ENCODE results near the gene EFCAB8. TPM values are rescaled to one million over a fixed set of nuclear protein-coding genes. Genes with fewer than 3 reads are reported as not detected.

EFCAB8 gene
- total RNA-seq, 1 experiment from 2014 or later, result 0.09 TPM

- no peak for TF ChIP-seq CTCF (conservative IDR thresholded peaks at IDR 0.05)
- H3K79me1 ChIP-seq (ENCODE audit: insufficient read depth, low read depth, low read length, poor library complexity, severe bottlenecking), result peaks cover 7% of the 10 kb centered on the region
- H3K4me1 ChIP-seq (ENCODE audit: insufficient read depth, low read length), result no peaks in the 10 kb centered on the region
- H4K5ac ChIP-seq (ENCODE audit: insufficient read length, low read depth, low read length), result no peak overlapping the region
- H4K20me1 ChIP-seq (ENCODE audit: control insufficient read depth, insufficient read depth, insufficient read length), result no peaks in the 10 kb centered on the region
- Mint-ChIP-seq H3K27me3 (ENCODE audit: low read depth) (no peaks in the 10 kb centered on the region), H3K9me3 (no peaks in the 10 kb centered on the region), H3K27ac (peak overlapping the region; percentile 76 to 95 (median 90); a peak in 5 of 7 replicates), H3K4me3 (no peak overlapping the region), H3K36me3 (ENCODE audit: insufficient read depth in 1 of 3, low read depth in 3 of 3) (peaks cover 40 to 89% (median 79%) of the 10 kb centered on the region in 3 experiments; a peak in 6 of 7 replicates), H3K4me1 (peaks cover 6 to 9% of the 10 kb centered on the region in 2 experiments; a peak in 3 of 4 replicates)
- peaks cover 6% of the 10 kb centered on the region; the same call in 1 of the 2 replicates for H3K79me2 ChIP-seq (ENCODE audit: insufficient read depth, low read length)
- no peak overlapping the region for H4K8ac ChIP-seq (replicated peaks; ENCODE audit: insufficient read length, low read depth, low read length)
- H2BK12ac ChIP-seq (ENCODE audit: insufficient read length, low read depth, low read length), result no peak overlapping the region
- H3K14ac ChIP-seq (ENCODE audit: insufficient read depth, low read length), result no peak overlapping the region
- H3K23me2 ChIP-seq (ENCODE audit: insufficient read length, low read depth, low read length, poor library complexity, severe bottlenecking), result no peaks in the 10 kb centered on the region
- no peak overlapping the region for H2BK20ac ChIP-seq (ENCODE audit: low read depth, low read length, poor library complexity, severe bottlenecking)
- no peak overlapping the region for H2BK15ac ChIP-seq (ENCODE audit: low read depth, low read length)
- no peak overlapping the region for H2AK5ac ChIP-seq (ENCODE audit: insufficient read length, low read length)
- no peak overlapping the region for H3K27ac ChIP-seq (ENCODE audit: insufficient read length, low read depth, low read length)
- no peak overlapping the region for H3K9ac ChIP-seq (ENCODE audit: extremely low read depth, insufficient read length, low read length)
- no CpG with 5 or more reads among the region's 11 CpGs for WGBS (ENCODE audit: extremely low coverage, insufficient read length, low lambda C conversion rate)
- H3K27me3 ChIP-seq (ENCODE audit: insufficient read depth, low read length), result no peaks in the 10 kb centered on the region
- no peak overlapping the region for H2BK5ac ChIP-seq (ENCODE audit: insufficient read length, low read length)
- H2AFZ ChIP-seq (ENCODE audit: low read length), result no peak overlapping the region
- H3K9me3 ChIP-seq (ENCODE audit: control insufficient read depth, low read depth, low read length), result no peaks in the 10 kb centered on the region
- no peak overlapping the region for H3K56ac ChIP-seq (ENCODE audit: insufficient read length, low read depth, low read length)
- H3K18ac ChIP-seq (ENCODE audit: insufficient read length, low read depth, low read length), result peak overlapping the region; percentile 44
- H3T11ph ChIP-seq (ENCODE audit: low read length), result no peak overlapping the region
- no peak overlapping the region for H3K23ac ChIP-seq (ENCODE audit: insufficient read length, low read depth, low read length)
- DNase-seq, result no peak
- no peak overlapping the region for H3K4me2 ChIP-seq (ENCODE audit: insufficient read depth, insufficient read length, low read length)
- no peak overlapping the region for H3K4ac ChIP-seq (ENCODE audit: low read depth, low read length)
- H4K91ac ChIP-seq (ENCODE audit: insufficient read length, low read depth, low read length), result no peak overlapping the region
- H2BK120ac ChIP-seq (ENCODE audit: low read depth, low read length, poor library complexity, severe bottlenecking), result no peak overlapping the region
Observed at GRCh38 chr20:32832664-32833063, 26.1 kb upstream of the EFCAB8 start.

All from H9 (cell line).